GM18519 (cell line): ENCODE results near the gene ZBTB45.

Experiments
- ATAC-seq: cut with Tn5 transposase; IDR thresholded peaks from one replicate; pipeline ENCODE4 v1.9.1; 2021; ENCODE audit warnings: mild to moderate bottlenecking, moderate library complexity; ENCODE audit not compliant: unreplicated experiment, low FRiP score

ZBTB45 gene

DNA sequence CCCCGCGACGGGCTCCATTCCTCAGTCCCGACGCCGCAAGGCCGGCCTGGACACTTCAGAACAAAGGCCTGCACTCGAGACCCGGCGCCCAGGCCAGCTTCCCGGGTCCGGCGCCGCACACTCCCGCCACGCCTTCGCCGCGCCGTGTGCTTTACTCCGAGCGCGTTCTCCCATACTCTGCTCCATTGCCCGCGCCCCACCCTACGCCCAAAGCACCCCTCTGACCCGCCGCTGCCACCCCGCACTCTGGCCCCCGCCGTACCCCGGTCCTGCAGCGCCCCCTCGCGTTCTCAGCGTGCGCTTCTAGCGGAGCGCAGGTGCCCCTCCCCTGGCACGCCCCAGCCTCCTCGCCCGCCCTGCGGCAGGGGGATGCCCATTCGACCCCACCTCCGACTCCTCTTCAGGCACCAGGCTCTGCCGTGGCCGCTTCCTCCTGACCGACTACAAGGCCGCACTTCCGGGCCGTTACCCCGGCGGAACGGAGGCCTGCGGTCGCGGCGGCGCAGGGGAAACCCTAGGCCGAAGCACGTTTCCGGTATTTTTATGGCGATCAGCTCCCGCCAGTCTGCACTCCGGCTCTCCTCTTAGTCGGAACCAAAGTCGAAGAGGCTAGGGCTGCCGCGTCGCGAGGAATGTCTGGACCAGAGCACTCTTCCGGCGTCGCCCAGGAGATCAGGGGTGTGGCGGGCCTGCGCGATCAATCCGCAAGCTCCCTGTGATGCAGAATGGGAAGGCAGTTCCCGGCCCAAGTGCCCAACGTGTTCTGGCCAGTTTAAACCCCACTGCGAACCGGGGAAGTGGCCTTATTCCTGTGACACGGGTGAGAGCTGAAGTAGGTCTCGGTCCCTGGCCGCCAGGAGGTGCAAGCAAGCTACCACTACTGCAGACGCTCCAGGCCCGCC, at the start of gene ZBTB45:
Gene ZBTB45, minus strand, starts transcription at position 456 of the 902 bp plus-strand sequence. CDS start 2,137 bp downstream, outside the sequence.
- ATAC-seq, result peak; percentile 58

GRCh38 chr19:58568453-58569130, 49.0 kb upstream of the ZBTB45 start:
- no peak for ATAC-seq

DNA sequence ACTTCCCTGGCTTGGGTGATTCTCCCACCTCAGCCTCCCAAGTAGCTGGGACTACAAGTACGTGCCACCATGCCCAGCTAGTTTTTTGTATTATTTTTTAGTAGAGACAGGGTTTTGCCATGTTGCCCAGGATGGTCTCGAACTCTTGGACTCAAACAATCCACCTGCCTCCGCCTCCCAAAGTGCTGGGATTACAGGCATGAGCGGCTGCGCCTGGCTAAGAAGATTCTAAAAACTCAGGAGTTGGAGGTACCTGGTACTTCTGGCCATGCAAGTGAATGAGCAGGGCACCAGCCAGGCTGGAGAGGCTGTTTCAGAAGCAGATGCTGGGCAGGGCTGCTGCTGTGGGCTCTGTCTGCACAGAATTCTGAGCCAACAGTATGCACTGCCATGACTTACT, 47.4 kb upstream of the ZBTB45 start:
- ATAC-seq, result no peak

DNA sequence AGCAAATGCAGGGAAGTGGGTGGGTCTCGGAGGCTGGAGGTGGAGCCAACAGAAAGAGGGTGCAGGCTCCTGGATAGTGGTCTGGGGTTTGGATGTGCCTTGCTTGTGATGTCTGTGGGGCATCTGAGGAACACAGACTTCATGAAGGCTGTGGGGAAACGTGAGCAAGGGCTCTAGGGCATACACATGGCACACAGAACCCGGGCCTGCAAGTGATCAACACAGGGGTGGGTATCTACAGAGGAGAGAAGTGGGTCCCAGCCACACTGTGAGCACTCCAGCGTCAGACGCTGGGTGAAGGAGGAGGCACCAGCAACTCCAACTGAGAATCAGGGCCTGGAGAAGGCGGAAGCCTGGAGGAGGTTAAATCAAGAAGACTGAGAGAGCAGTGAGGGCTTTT, 44.2 kb upstream of the ZBTB45 start:
- no peak for ATAC-seq

DNA sequence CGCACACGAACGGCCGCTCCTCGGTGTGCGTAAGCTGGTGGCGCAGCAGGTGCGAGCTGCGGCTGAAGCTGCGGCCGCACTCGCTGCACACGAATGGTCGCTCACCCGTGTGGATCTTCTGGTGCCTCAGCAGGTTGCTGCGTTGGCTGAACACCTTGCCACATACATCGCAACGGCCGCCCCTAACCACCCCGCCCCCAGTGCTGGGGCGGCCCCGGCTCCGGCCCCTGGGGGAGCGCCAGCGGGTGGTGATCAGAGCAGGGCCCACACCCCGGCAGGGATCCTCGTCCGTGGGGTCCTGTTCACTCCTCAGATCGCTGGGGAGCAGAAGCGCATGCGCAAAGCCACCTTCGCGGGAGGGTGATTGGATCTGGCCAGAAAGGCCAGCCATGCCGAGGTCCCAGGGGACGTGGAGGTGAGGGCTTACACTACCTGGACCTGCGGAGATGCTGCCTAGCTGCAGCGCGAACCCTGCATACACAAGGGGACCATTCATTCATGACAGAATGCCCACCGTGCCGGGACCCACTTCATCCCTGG, 43.5 kb upstream of the ZBTB45 start:
- no peak for ATAC-seq

DNA sequence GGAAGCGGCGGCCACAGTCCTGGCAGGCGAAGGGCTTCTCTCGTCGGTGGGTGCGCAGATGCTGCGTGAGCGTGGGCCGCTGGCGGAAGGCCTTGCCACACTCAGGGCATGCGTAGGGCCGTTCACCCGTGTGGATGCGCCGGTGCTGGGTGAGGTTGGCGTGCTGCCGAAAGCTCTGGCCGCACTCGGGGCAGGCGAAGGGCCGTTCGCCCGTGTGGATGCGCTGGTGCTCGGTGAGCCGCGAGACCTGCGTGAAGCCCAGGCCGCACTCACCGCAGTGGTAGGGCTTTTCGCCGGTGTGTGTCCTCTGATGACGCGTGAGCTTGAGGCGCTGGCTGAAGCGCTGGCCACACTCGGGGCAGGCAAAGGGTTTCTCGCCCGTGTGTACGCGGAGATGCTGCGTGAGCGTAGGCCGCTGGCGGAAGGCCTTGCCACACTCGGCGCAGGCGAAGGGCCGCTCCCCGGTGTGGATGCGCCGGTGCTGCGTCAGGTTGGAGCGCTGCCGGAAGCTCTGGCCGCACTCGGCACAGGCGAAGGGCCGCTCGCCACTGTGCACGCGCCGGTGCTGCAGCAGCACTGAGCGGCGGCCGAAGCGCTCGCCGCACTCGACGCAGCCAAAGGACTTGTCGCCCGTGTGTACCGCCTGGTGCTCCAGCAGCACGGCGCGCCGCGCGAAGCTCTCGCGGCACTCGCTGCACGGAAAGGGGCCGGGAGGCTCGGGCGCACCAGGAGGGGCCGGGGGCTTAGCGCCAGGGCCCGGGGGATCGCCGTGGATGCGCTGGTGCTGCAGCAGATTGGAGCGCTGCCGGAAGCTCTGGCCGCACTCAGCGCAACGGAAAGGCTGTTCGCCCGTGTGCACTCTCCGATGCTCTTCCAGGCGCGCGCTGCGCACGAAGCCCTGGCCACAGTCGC, 42.8 kb upstream of the ZBTB45 start:
- no peak for ATAC-seq

GRCh38 chr19:58561373-58562121, 41.9 kb upstream of the ZBTB45 start:
- ATAC-seq, result no peak

GRCh38 chr19:58560921-58561320, 41.3 kb upstream of the ZBTB45 start:
- ATAC-seq, result no peak

GRCh38 chr19:58560007-58560887, 40.6 kb upstream of the ZBTB45 start:
- ATAC-seq, result no peak

- no peak for ATAC-seq
Measured at GRCh38 chr19:58559275-58560006, 39.8 kb upstream of the ZBTB45 start.

DNA sequence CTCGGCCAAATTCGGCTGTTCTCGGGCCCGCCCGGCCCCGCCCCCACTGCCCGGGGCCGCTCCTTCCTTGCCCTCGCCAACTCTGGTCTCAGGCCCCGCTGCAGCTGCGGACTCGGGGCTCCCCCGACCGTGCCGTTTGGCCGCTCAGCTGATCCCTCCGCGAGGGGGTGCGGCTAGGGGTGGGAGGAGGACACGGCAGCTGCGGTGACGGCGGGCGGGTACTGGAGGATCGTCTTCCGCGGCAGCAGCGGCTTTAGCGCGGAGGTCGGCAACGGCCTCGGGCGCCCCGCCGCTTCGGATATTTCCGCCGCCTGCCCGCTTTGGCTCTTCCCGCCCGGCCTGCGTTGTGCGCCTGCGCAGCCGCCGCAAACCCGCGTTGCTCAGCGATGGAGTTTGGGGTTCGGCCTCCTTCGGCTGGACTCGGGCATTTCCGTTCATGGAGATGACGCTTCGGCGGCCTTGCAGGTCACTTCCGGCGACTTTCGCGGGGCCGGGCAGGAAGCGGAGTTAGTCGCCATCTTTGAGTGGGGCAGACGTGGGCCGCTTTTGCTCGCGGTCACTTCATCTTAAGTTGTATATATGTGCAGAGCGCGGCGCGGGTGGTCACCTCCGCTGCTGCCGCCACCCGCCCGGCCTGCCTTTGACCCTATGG, 39.1 kb upstream of the ZBTB45 start:
- peak; percentile 39 for ATAC-seq

- ATAC-seq, result no peak
Measured at GRCh38 chr19:58558066-58558622, 38.5 kb upstream of the ZBTB45 start, which contains the start of gene UBE2M. TSS of gene UBE2M (minus strand) at chr19:58558611. CDS start at chr19:58558381, 230 bp downstream.

- no peak for ATAC-seq
Measured at GRCh38 chr19:58557221-58558065, 37.8 kb upstream of the ZBTB45 start.

DNA sequence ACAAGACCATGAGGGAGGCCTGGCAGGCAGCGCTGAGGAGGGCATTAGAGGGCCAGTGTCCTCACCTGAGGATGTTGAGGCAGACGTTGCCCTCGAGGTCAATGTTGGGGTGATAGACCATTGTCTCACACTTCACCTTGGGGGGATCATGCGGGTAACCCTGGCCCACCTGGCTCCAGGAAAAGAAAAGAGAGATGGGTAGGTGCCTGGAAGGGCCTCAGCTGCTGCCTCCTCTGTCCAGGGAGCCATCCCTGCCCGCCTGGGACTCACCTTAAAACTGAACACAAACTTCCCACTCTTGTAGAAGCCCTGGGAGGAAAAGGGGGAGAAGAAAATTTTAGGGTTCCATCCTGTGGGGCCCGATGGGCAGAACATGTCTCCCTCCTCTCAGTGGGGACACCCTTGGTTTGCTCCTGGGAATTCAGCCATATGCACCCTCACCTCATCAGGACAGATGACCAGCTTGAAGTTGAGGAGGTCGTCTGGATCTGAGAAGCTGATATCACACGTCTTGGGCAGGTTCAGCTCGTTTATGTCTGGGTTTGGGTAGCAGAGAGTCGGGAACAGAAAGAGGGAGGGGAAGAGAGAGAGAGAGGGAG, 37.1 kb upstream of the ZBTB45 start:
- no peak for ATAC-seq

- ATAC-seq, result no peak
Measured at GRCh38 chr19:58555920-58556621, 36.5 kb upstream of the ZBTB45 start.
